NCI-H345 (cell line): ENCODE measurements around the gene NFIL3.
A peak's percentile ranks its signal among the peaks of the same experiment; 100 is the strongest.
"Not testable (repeated sequence)": the region's sequence is repeated elsewhere in the genome, so short reads cannot be mapped to it uniquely, and the experiment has no call there.

Source experiments
- DNase-seq: peaks from one replicate; lab custom pipeline; 2025; lab: John Stamatoyannopoulos, UW

NFIL3 gene

DNA sequence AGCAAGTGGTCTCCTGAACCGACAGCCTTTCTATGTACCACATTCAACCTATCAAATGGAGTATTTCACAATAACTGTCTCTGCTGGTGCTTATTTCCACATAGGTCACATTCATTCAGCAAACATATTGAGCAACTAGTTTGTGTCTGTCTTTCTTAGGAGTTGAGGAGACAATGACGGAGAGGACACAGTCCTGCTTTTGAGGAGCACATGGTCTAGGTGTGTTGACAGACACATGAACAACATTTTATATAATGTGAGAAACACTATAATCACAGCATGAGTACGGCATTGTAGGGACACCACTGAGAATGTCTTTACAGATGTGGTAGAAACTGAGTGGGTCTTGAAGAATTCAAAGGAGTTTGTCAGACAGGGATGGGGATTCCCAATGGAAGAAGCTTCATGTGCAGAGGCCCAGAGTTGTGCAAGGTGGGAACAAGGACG is 28.5 kb downstream of the NFIL3 start:
- no peak for DNase-seq

DNA sequence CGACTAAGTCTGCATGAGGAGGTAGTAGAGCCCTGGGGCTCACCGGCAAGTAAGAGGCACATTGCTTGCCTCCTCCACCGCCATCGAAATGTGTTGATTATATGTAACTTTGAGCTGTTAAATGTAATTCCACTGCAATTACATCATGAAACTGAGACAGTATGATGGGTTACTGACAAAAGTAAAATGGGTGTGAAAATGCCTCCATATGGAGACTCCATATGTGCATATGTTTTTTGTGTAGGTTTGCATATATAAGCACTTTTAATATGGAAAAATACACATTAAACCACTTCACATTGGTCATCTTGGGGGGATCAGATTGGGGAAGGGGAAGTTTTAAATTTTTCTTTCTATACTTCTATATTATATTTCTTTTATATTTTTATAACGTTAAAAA is 29.8 kb downstream of the NFIL3 start:
- no peak for DNase-seq

- no peak for DNase-seq
Measured at GRCh38 chr9:91392435-91392834, 31.2 kb downstream of the NFIL3 start.

DNA sequence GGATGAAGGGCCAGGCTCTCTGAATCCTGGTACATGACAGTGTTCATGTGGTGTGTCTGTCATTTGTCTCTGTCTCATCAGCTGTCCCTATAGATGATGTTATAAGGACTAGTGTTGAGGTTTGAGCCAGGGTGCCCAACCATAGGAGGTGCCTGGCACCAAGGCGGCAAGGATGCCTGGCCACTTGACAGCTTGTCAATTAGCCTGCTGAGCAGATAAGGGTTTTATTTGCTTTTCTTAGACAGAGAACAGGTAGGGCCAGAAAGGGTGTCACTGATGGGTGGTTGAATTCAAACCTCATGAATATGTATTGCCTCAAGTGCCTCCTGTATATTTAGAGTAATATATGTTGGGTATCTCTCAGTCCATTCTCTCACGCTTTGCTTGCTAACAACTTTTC is 31.8 kb downstream of the NFIL3 start:
- DNase-seq, result peak; percentile 64

DNA sequence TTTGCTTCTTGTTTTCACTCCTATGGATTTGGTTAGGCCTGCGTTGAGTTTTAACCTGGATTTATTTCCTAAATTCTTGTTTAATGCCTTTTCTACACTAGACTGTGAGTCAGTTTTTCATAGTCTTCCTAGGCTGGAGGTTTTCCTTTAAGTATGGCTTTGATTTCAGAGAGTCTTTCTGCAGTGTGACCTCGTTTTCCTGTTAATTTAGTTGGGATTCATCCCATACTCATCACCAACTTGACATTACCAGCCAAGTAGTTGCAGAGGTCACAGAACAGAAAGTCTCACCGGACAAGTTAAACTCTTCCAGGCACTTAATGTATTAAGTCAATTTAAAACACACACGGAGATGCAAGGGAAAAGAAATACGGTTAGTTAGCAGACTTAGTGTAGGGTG is 32.2 kb downstream of the NFIL3 start:
- no peak for DNase-seq

DNA sequence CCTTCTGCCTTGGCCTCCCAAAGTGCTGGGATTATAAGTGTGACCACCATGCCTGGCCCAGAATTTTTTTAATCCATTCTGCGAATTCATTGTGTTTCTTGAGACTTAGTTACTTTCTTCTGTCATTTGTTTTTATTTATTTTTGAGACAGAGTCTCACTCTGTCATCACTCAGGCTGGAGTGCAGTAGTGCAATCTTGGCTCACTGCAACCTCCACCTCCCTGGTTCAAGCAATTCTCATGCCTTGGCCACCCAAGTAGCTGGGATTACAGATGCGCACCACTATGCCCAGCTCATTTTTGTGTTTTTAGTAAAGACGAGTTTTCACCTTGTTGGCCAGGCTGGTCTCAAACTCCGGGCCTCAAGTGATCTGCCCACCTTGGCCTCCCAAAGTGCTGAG is 33.9 kb downstream of the NFIL3 start:
- not testable (repeated sequence) for DNase-seq

- DNase-seq, result no peak
Measured at GRCh38 chr9:91386765-91387164, 36.9 kb downstream of the NFIL3 start.

- no peak for DNase-seq
Measured at GRCh38 chr9:91384954-91385353, 38.7 kb downstream of the NFIL3 start.

DNA sequence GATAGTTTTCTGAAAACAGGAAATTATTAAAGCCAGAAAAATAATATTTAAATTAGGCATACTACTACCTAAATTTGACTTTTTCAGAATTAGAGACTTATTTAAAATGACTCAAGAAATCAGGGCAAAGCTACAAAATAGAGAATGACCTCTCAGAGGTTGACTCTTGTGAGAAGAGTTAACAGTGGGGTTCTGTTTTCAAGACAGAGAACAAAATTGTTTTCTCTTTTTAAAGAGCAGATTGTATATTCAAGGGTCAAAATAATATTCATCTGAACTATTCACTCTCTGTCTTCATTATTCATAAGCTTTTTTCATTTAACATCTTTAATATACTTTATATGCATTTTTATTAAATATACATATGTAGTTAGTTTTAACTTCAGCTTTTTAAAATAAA is 40.1 kb downstream of the NFIL3 start:
- no peak for DNase-seq

- no peak for DNase-seq
Measured at GRCh38 chr9:91382298-91382697, 41.3 kb downstream of the NFIL3 start.

- no peak for DNase-seq
Measured at GRCh38 chr9:91379426-91379825, 44.2 kb downstream of the NFIL3 start.

DNA sequence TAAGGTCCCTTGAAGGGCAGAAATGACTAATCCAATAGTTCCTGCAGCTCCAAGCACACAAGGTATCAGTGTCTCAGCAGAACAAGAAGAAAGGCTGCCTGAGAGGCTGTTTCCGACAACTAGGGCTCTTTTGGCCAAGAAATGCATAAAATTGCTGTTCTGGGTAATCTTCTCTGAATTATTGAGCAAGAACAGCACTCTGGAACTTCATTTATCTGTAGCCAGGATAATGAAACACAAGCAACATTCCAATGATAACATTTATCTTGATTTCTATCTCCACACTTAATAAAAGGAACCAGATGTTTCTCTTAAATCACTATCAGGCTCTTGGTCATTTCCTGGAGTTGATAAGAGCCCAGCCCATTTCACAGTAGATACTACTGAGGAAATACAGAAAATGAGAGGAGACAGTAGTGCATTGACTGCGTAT is 44.9 kb downstream of the NFIL3 start:
- DNase-seq, result no peak

- not testable (repeated sequence) for DNase-seq
Measured at GRCh38 chr9:91378054-91378453, 45.6 kb downstream of the NFIL3 start.

DNA sequence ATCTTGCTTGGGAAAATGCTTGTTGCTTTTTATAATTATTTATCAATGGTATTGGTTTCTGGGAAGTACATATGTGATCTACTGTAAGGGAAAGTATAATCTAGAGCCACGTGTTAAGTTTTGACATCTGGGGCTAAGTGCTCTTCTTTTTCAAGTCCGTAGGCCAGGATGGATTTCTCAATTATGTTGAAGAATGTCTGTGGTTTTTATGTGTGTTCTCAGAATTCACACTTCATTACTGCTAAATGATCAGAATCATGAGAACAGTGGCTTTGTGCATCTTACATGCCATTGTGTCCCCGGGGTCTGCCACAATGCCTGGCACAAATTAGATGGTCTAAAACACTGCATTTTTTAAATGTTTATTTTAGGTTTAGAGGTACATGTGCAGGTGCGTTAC is 47.4 kb downstream of the NFIL3 start:
- no peak for DNase-seq

DNA sequence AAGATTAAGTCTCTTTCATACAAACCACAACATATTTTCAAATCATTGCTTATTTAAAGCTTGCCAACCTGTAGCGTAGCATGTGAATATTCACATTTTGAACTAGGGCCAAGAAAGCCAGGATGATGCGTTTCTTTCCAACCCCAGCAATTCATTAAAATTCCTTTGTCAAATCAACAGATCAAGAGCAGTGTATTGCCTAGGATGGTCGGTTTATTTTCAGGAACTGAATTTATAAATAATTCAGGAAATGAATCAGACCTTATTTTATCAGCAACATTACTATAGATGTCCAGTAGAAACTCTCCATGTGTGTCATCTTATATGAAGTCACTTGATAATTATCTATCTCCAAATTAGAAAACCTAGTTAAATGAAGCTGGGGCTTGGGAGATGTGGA is 48.7 kb downstream of the NFIL3 start:
- DNase-seq, result no peak

- no peak for DNase-seq
Measured at GRCh38 chr9:91371894-91372293, 51.7 kb downstream of the NFIL3 start.

DNA sequence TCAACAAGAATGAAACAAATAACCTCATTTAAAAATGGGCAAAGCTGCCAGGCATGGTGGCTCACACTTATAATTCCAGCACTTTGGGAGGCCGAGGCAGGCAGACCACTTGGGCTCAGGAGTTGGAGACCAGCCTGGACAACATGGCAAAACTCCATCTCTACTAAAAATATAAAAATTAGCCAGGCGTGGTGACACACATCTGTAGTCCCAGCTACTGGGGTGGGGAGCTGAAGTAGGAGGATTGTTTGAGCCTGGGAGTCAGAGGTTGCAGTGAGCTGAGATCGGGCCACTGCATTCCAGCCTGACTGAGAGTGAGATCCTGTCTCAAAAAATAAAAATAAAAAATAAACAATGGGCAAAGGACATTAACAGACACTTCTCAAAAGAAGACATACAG is 53.6 kb downstream of the NFIL3 start:
- not testable (repeated sequence) for DNase-seq

GRCh38 chr9:91364702-91365101 is 58.9 kb downstream of the NFIL3 start:
- no peak for DNase-seq

- DNase-seq, result no peak
Measured at GRCh38 chr9:91364005-91364404, 59.6 kb downstream of the NFIL3 start.

DNA sequence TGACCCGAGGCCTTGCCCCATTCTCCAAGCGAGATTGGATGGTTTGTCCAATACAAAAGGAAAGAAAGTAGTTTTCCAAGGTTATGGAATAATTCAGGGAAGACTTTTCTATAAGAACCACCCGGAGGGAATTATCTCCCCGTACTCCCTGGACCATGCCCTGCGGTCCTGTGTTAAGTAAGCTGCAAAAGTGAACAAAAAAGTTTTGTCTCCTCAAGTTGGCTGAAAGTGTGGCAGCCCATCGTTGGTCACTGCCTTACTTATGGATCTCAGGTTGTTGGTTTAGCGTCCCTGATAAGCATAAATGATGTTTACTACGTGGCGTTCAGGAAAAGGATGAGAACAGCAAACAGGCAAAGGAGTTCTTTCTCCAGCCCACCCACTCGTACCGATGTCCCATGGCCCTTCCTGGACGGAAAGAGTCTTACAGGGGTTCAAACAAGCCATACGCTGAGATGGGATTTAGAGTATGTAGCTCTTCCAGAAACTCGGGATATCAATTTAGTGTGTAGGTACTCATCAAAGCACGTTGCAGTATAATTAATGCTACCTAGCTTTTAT is 61.5 kb downstream of the NFIL3 start:
- DNase-seq, result no peak

DNA sequence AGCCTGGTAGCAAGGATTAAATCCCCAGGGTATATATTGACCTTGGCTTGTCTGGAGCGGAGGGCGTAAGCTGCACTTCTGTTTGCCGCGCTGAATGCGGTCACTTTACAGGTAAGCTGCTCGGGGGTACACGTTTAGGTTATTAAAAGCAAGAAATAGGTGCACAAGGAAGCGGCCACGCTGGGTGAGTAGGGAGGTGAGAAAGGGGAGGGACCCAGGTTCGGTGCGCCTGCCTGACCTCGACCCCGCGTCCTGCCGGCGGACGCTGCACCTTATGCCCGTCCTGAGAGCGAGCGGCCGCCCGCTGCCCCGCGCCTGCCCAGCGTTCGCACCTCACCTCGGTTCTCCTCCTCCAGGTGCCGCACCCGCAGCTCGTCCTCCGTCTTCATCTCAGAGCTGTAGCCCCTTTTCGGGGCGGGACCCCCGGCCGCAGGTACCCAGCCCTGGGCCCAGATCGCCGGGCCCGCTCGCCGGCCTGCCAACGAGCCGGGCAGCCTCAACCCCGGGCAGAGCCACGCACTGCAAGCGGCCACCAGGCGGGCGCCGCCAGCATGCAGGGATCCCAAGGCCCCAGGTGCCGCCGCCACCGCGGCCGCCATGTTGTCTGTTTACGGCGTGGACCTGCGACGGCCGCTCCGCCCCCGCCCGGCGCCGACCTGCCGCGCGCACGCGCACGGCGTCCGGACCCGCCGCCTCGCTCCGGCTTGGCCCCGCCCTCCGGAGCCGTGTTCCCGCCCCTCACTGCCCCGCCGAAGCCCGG is 62.2 kb downstream of the NFIL3 start, which contains the start of gene AUH:
Gene AUH, minus strand, starts transcription at position 628 of the 760 bp plus-strand sequence. Its CDS starts 29 bp downstream, at position 599.
- DNase-seq, result peak; percentile 80

- no peak for DNase-seq
Measured at GRCh38 chr9:91360551-91361290, 62.9 kb downstream of the NFIL3 start.
